Measurements from ENCODE around the gene C4orf51.

C4orf51 gene

GRCh38 chr4:145719752-145720624, 40.0 kb downstream of the C4orf51 start:
- Mint-ChIP-seq H3K36me3 (ENCODE audit: insufficient read depth) (peaks cover 3% of the 10 kb centered on the region), H3K9me3 (no peaks in the 10 kb centered on the region), H3K4me1 (ENCODE audit: low read depth in 2 of 2) (peaks cover 6 to 11% of the 10 kb centered on the region in 2 donors), H3K4me3 (peak overlapping the region; percentile 31 to 52), H3K27ac (no peak overlapping the region), H3K27me3 (peaks cover 31 to 58% of the 10 kb centered on the region in 2 donors)
- DNase-seq (no peak), ATAC-seq (replicated peaks) (peak; percentile 65)

- ATAC-seq (replicated peaks) = no peak
- no peak for DNase-seq
- Mint-ChIP-seq H3K4me1 (ENCODE audit: low read depth in 2 of 2) (peaks cover 6 to 11% of the 10 kb centered on the region in 2 donors), H3K9me3 (no peaks in the 10 kb centered on the region), H3K27me3 (peaks cover 26 to 51% of the 10 kb centered on the region in 2 donors), H3K4me3 (no peak overlapping the region), H3K36me3 (ENCODE audit: insufficient read depth) (peaks cover 3% of the 10 kb centered on the region), H3K27ac (no peak overlapping the region)
Observed at GRCh38 chr4:145720656-145721055, 40.7 kb downstream of the C4orf51 start.

GRCh38 chr4:145722561-145722960, 42.6 kb downstream of the C4orf51 start:
- ATAC-seq (replicated peaks) = peak; percentile 37
- peaks cover 3% of the 10 kb centered on the region for H3K36me3 Mint-ChIP-seq (ENCODE audit: insufficient read depth)
- DNase-seq = no peak
- peaks cover 24 to 39% of the 10 kb centered on the region in 2 donors for H3K27me3 Mint-ChIP-seq
- H3K27ac Mint-ChIP-seq = no peak overlapping the region
- no peak overlapping the region for H3K4me3 Mint-ChIP-seq
- no peaks in the 10 kb centered on the region for H3K9me3 Mint-ChIP-seq
- peaks cover 6 to 11% of the 10 kb centered on the region in 2 donors for H3K4me1 Mint-ChIP-seq (ENCODE audit: low read depth in 2 of 2)

- ATAC-seq (replicated peaks) = no peak
- Mint-ChIP-seq H3K4me3 (no peak overlapping the region), H3K27ac (no peak overlapping the region), H3K36me3 (ENCODE audit: insufficient read depth) (peaks cover 3% of the 10 kb centered on the region), H3K9me3 (no peaks in the 10 kb centered on the region), H3K27me3 (peaks cover 22 to 34% of the 10 kb centered on the region in 2 donors), H3K4me1 (ENCODE audit: low read depth in 2 of 2) (peaks cover 6 to 11% of the 10 kb centered on the region in 2 donors)
- DNase-seq = no peak
Observed at GRCh38 chr4:145723336-145723735, 43.4 kb downstream of the C4orf51 start.

GRCh38 chr4:145730026-145730425, 50.1 kb downstream of the C4orf51 start:
- H3K27ac Mint-ChIP-seq = no peak overlapping the region
- ATAC-seq (replicated peaks) = no peak
- H3K4me3 Mint-ChIP-seq = no peak overlapping the region
- H3K36me3 Mint-ChIP-seq (ENCODE audit: insufficient read depth) = peaks cover 6% of the 10 kb centered on the region
- peaks cover 0 to 12% of the 10 kb centered on the region in 2 donors for H3K4me1 Mint-ChIP-seq (ENCODE audit: low read depth in 2 of 2)
- no peaks in the 10 kb centered on the region for H3K9me3 Mint-ChIP-seq
- no peak for DNase-seq
- peaks cover 9 to 14% of the 10 kb centered on the region in 2 donors for H3K27me3 Mint-ChIP-seq

- Mint-ChIP-seq H3K9me3 (no peaks in the 10 kb centered on the region), H3K27me3 (peaks cover 9 to 14% of the 10 kb centered on the region in 2 donors), H3K4me3 (no peak overlapping the region), H3K27ac (no peak overlapping the region), H3K4me1 (ENCODE audit: low read depth in 2 of 2) (peaks cover 0 to 12% of the 10 kb centered on the region in 2 donors), H3K36me3 (ENCODE audit: insufficient read depth) (peaks cover 6% of the 10 kb centered on the region)
- ATAC-seq (replicated peaks) = no peak
- DNase-seq = no peak
Observed at GRCh38 chr4:145731028-145731427, 51.1 kb downstream of the C4orf51 start.

- DNase-seq = no peak
- Mint-ChIP-seq H3K27ac (no peak overlapping the region), H3K27me3 (peaks cover 9 to 14% of the 10 kb centered on the region in 2 donors), H3K36me3 (ENCODE audit: insufficient read depth) (peaks cover 6% of the 10 kb centered on the region), H3K4me1 (ENCODE audit: low read depth in 2 of 2) (peaks cover 0 to 12% of the 10 kb centered on the region in 2 donors), H3K4me3 (peak overlapping the region; percentile 83), H3K9me3 (no peaks in the 10 kb centered on the region)
- ATAC-seq (replicated peaks) = no peak
Observed at GRCh38 chr4:145732001-145732815, 52.3 kb downstream of the C4orf51 start.

GRCh38 chr4:145732895-145733880, 53.2 kb downstream of the C4orf51 start:
- Mint-ChIP-seq H3K27ac (peak overlapping the region; percentile 23 to 70), H3K36me3 (ENCODE audit: insufficient read depth) (peaks cover 6% of the 10 kb centered on the region), H3K9me3 (no peaks in the 10 kb centered on the region), H3K4me3 (peak overlapping the region; percentile 83), H3K27me3 (peaks cover 9 to 14% of the 10 kb centered on the region in 2 donors), H3K4me1 (ENCODE audit: low read depth in 2 of 2) (peaks cover 0 to 12% of the 10 kb centered on the region in 2 donors)
- DNase-seq (peak; percentile 65 to 79 (median 78)), ATAC-seq (replicated peaks) (peak; percentile 95)

- peaks cover 0 to 12% of the 10 kb centered on the region in 2 donors for H3K4me1 Mint-ChIP-seq (ENCODE audit: low read depth in 2 of 2)
- H3K9me3 Mint-ChIP-seq = no peaks in the 10 kb centered on the region
- H3K27me3 Mint-ChIP-seq = peaks cover 9 to 13% of the 10 kb centered on the region in 2 donors
- no peak for DNase-seq
- H3K36me3 Mint-ChIP-seq (ENCODE audit: insufficient read depth) = peaks cover 6% of the 10 kb centered on the region
- no peak for ATAC-seq (replicated peaks)
- peak overlapping the region; percentile 10 to 70 for H3K27ac Mint-ChIP-seq
- peak overlapping the region; percentile 83 for H3K4me3 Mint-ChIP-seq
Observed at GRCh38 chr4:145734031-145734430, 54.1 kb downstream of the C4orf51 start.

- peak overlapping the region in 1 of 2 donors; percentile 83 for H3K4me3 Mint-ChIP-seq
- ATAC-seq (replicated peaks) = no peak
Observed at GRCh38 chr4:145734576-145735346, 54.8 kb downstream of the C4orf51 start.

GRCh38 chr4:145735347-145735675, 55.4 kb downstream of the C4orf51 start:
- Mint-ChIP-seq H3K27me3 (peaks cover 0 to under 1% of the 10 kb centered on the region in 2 donors), H3K4me3 (no peak overlapping the region), H3K27ac (no peak overlapping the region), H3K9me3 (no peaks in the 10 kb centered on the region), H3K4me1 (ENCODE audit: low read depth in 2 of 2) (peaks cover 0 to 12% of the 10 kb centered on the region in 2 donors), H3K36me3 (ENCODE audit: insufficient read depth) (peaks cover 6% of the 10 kb centered on the region)
- ATAC-seq (replicated peaks) (no peak), DNase-seq (no peak)

More at GRCh38 chr4:145734576-145735346, 54.8 kb downstream of the C4orf51 start:
- DNase-seq = no peak
- H3K4me1 Mint-ChIP-seq (ENCODE audit: low read depth in 2 of 2) = peaks cover 0 to 12% of the 10 kb centered on the region in 2 donors
- H3K36me3 Mint-ChIP-seq (ENCODE audit: insufficient read depth) = peaks cover 6% of the 10 kb centered on the region
- peaks cover 4 to 6% of the 10 kb centered on the region in 2 donors for H3K27me3 Mint-ChIP-seq
- peak overlapping the region; percentile 10 to 50 for H3K27ac Mint-ChIP-seq
- no peaks in the 10 kb centered on the region for H3K9me3 Mint-ChIP-seq

- ATAC-seq (replicated peaks) (no peak), DNase-seq (no peak)
- Mint-ChIP-seq H3K36me3 (ENCODE audit: insufficient read depth) (peaks cover 6% of the 10 kb centered on the region), H3K9me3 (no peaks in the 10 kb centered on the region), H3K27me3 (no peaks in the 10 kb centered on the region), H3K27ac (no peak overlapping the region), H3K4me3 (no peak overlapping the region), H3K4me1 (ENCODE audit: low read depth in 2 of 2) (peaks cover 0 to 12% of the 10 kb centered on the region in 2 donors)
Observed at GRCh38 chr4:145735827-145736226, 55.9 kb downstream of the C4orf51 start.
